ENCODE results near the gene BRI3BP. TPM values are rescaled to one million over a fixed set of nuclear protein-coding genes. Genes with fewer than 3 reads are reported as not detected.
"Not testable (repeated sequence)": the region's sequence is repeated elsewhere in the genome, so short reads cannot be mapped to it uniquely, and the experiment has no call there.

Gene BRI3BP
- total RNA-seq, 1 donor from 2014 or later: 2.6 TPM

- no peak for DNase-seq (ENCODE audit: low read depth in 2 of 2)
Observed at GRCh38 chr12:125065919-125066570, 72.6 kb downstream of the BRI3BP start.

- DNase-seq (ENCODE audit: low read depth in 2 of 2): no peak
Observed at GRCh38 chr12:125068391-125068790, 74.9 kb downstream of the BRI3BP start.

DNA sequence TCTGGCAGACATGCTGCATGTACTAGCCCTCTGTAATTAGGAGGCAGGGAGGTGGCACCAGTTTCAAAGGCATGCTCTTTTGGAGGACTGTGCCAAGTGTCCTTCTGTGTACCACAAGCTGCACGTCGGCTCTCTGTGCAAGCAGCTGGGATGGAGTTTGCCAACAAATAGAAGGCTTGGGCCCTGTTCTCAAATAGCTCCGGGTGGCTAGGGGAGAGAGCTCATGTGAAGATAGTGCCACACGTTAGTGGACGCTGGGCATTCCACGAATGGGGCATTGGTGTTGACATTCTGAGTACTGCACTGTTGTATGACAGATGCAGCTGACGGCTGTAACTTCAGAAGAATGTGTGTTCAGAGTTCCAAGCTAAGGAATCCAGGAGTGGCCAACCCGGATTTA, 76.2 kb downstream of the BRI3BP start:
- DNase-seq (ENCODE audit: low read depth in 2 of 2): no peak

DNA sequence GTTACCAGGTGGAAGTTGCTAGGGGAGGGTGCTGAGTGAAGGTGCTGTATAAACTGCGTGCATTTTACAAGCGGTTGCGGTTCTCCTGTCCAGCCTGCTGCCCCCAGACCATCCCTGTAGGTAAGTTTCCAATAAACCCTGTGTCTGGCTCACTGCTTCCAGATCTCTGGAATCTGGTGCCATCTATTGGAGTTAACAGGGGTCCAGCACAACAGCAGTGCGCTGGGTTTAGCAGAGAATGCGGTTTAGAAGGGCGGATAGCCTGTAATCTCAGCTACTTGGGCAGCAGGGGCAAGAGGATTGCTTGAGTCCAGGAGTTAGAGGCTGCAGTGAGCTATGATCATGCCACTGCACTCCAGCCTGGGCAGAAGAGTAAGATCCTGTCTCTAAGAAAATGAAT, 76.7 kb downstream of the BRI3BP start:
- peak; percentile 17 to 38 for DNase-seq (ENCODE audit: low read depth in 2 of 2)

DNA sequence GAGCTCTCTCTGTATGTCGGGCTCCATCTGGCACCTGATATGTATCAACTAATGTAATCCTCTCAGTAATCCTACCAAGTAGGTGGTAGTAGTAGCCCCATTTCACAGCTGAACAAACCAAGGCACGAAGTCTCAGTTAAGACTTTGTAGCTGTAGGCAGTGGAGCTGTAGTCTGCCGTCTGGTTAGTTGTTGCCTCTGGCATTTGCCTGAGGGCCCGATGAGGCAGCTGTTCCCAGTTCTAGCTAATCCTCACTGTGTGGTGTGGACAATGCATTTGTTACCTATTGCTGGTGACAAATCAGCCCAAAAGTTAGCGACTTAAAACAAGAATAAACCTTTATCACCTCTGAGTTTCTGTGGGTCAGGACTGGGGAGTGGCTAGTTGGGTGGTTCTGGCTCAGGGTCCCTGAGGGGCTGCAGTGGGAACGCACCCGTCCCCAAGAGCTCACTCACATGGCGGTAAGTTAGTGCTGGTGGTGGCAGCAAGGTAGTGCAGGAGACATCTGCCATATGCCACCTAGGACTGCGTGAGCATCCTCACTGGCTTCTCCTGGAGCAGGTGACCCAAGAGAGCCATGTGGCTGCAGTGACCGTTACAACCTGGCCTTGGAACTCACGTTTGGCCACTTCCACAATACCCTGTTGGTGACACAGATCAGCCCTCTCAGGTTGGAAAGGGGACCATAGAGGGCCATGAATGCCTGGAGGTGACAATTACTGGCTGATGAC, 77.4 kb downstream of the BRI3BP start:
- no peak for DNase-seq (ENCODE audit: low read depth in 2 of 2)

- no peak for DNase-seq (ENCODE audit: low read depth in 2 of 2)
Observed at GRCh38 chr12:125071456-125071855, 78.0 kb downstream of the BRI3BP start.

DNA sequence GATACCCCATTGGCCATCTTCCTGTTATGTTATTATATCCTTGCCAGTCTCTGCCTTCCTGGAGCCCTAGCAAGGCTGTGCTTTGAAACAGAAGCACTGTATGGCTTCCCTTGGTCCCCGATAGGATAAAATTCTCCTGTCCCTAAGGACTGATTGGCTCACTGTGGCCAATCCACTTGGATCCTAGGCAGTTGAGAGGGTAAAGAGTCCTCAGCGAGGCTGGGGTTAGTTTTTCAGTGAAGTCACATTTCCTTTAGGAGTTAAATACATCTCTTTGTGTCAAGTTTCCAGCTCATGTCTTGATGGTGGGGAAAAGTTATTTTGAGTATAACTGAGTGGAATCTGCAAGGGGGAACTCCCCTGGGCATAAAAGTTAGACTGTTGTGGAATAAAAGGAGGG, 79.1 kb downstream of the BRI3BP start:
- no peak for DNase-seq (ENCODE audit: low read depth in 2 of 2)

DNA sequence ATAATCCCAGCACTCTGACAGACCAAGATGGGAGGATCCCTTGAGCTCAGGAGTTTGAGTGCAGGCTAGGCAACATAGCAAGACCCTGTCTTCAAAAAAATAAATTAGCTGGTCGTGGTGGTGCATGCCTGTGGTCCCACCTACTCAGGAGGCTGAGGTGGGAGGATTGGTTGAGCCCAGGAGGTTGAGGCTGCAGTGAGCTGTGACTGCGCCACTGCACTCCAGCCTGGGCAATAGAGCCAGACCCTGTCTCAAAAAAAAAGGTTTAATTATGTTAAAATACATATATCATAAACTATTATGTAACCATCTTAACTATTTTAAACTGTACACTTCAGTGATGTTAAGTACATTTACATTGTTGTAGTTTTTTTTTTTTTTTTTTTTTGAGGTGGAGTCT, 80.8 kb downstream of the BRI3BP start:
- not testable (repeated sequence) for DNase-seq (ENCODE audit: low read depth in 2 of 2)

- no peak for DNase-seq (ENCODE audit: low read depth in 2 of 2)
Observed at GRCh38 chr12:125076103-125076502, 82.7 kb downstream of the BRI3BP start.

DNA sequence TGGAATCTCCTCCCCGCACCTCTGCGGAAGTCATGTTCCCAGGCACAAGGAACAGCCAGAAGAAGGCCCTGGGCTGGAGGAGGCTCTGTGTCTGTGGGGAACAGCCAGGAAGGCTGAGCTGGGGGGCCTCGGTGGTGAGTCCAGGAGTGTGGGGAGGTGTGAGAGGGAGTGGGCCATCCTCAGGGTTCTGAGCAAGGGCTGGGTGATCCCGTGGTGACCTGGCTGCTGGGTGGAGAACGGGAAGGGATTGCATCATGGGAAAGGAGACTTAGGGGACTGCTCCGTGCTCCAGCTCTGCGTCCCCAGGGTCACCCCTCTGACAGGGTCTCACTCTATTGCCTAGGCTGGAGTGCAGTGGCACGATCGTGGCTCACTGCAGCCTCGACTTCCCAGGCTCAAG, 85.6 kb downstream of the BRI3BP start:
- DNase-seq (ENCODE audit: low read depth in 2 of 2): no peak

DNA sequence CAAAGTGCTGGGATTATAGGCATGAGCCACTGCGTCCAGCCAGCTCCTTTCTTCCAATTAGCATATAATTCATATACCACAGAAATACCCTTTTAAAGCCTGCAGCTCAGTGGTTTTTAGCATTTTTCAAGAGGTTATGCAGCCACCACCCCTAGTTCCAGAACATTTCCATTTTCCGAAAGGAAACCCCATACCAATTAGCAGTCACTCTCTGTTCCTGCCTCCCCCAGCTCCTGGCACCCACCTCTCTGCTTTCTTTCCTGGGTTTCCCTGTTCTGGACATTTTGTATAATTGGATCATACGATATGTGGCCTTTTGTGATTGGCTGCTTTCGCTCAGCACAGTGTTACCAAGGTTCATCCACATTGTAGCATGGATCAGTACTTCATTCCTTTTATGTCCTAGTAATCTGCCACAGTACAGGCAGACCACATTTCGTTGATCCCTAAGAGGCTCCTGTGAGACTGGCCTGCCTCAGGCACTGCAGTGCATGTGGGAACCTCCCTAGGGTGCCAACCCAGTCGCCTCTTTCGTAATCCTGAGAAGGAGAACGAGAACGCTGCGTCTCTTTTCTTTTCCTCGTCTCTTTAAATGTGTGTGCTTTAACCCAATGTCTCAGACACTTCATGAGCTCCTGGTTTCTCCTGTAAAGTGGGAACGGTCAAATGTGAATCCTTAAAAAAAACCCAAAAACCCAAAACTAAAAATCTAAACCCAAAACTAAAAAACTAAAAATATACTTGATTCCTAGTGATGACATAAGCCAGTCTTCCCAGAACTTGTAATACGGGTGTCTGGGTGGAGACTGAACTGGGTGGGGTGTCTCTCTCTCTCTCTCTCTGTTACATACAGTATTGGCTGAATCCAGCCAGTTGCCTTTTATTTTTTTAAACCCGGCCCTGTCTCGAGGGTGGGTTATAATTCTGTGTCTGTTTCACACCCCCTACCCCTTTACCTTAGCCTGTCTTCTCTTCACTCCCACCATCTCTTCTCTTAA, 86.5 kb downstream of the BRI3BP start:
- no peak for DNase-seq (ENCODE audit: low read depth in 2 of 2)

Other genes with a start within 250 kb of the BRI3BP start
- 7.6 and 11.9 TPM in 2 replicates for gene SCARB1, start 129.8 kb upstream of the BRI3BP start, total RNA-seq
- 1,081 and 1,595 TPM in 2 replicates for gene UBC, start 79.0 kb upstream of the BRI3BP start, total RNA-seq
- gene DHX37, start 4.5 kb upstream of the BRI3BP start, total RNA-seq: 7.4 and 12.5 TPM in 2 replicates
- 16.7 and 22.0 TPM in 2 replicates for gene AACS, start 71.8 kb downstream of the BRI3BP start, total RNA-seq
- gene TMEM132B, start 192.7 kb downstream of the BRI3BP start, total RNA-seq: under 0.01 TPM in 2 replicates